Stimulated activated CD4-positive, alpha-beta T cell treated with anti-CD3 and anti-CD28 coated beads, Interleukin-4, amount 100 ng/mL, for 4 hours (primary cell): Measurements from ENCODE around the gene DACH2.

Source experiments
- DNase-seq, 2 experiments: peaks; one replicate each; pipeline ENCODE4 v3.0.0-alpha.2; 2020

Gene DACH2

GRCh38 chrX:86829786-86830185 lies 681.5 kb downstream of the DACH2 start:
- DNase-seq, result no peak

DNA sequence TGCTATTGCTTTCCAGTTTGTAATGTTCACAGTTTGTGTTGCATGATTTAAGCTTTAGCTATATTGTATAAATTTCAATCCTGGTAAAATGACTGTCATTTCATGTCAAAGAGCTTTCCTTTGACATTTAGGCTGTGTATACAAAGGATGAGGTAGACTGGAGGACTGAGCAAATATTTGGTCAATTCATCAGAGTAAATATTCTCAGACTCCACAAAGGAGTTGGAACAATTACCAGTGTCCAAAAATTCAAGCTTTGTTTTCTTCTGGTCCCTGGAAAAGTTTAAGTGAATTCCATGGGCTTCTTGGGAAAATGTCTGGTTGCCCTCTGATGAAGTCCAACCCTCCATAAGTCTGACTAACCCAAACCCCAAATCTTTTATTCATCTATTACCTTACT lies 682.4 kb downstream of the DACH2 start:
- DNase-seq, result no peak

GRCh38 chrX:86845101-86845500 lies 696.9 kb downstream of the DACH2 start:
- DNase-seq, result no peak
